Ovary (tissue), 3 donors: ENCODE data around the gene SFTA2.

Source experiments
- EP300 ChIP-seq: sonication (generic); formaldehyde crosslinking; IDR thresholded peaks from one replicate; pipeline ENCODE4 v1.6.1; 2017; ENCODE audit warnings: antibody characterized with exemption
- POLR2A ChIP-seq: fragments of 450-650 bp; IDR thresholded peaks from one replicate; pipeline ENCODE4 v1.6.1; 2017; ENCODE audit warnings: antibody characterized with exemption, mild to moderate bottlenecking, moderate library complexity
- TF ChIP-seq, protein P1 (sequence below), 3 donors: fragments of 450-650 bp in 2 of 3; fragments of 200-600 bp in 1 of 3; IDR thresholded peaks; one replicate each; pipeline versions ENCODE4 v1.5.1 to v1.8.0; 2016 to 2022; ENCODE audit warnings: antibody characterized with exemption in 3 of 3, mild to moderate bottlenecking in 1 of 3
- donor health status: DM: no; HTN: no; CAD: no.

DNA sequence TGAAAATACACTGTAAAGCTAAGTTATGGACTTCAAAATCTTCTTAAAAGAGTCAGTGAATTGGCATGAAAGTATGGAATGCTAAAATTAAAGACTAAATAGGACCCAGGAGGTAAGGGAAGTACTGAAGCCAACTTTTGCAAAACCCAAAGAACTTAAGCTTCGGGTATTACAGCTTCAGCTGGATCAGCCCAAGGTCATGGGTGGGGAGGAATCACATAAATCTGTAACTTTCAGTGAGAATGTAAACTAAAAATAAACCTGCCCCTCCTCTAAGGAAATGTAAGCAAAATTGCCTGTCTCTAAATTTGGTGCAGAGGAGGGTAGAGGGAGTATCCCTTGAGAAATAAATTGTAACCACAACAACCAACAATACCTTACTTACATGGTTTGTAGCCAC, 47.2 kb upstream of the SFTA2 start:
- TF ChIP-seq, protein P1, sequence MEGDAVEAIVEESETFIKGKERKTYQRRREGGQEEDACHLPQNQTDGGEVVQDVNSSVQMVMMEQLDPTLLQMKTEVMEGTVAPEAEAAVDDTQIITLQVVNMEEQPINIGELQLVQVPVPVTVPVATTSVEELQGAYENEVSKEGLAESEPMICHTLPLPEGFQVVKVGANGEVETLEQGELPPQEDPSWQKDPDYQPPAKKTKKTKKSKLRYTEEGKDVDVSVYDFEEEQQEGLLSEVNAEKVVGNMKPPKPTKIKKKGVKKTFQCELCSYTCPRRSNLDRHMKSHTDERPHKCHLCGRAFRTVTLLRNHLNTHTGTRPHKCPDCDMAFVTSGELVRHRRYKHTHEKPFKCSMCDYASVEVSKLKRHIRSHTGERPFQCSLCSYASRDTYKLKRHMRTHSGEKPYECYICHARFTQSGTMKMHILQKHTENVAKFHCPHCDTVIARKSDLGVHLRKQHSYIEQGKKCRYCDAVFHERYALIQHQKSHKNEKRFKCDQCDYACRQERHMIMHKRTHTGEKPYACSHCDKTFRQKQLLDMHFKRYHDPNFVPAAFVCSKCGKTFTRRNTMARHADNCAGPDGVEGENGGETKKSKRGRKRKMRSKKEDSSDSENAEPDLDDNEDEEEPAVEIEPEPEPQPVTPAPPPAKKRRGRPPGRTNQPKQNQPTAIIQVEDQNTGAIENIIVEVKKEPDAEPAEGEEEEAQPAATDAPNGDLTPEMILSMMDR (IDR thresholded peaks at IDR 0.05): no peak
- TF ChIP-seq POLR2A (no peak), EP300 (no peak)
